NCI-H2227 (cell line): ENCODE data around the gene CEP72.

ENCODE experiments used
- DNase-seq: peaks from one replicate; lab custom pipeline; 2025; ENCODE audit not compliant: unreplicated experiment; lab: John Stamatoyannopoulos, UW

The CEP72 gene

GRCh38 chr5:636951-637350 is 24.8 kb downstream of the CEP72 start:
- no peak for DNase-seq

- DNase-seq = no peak
These were observed 25.7 kb downstream of the CEP72 start for GRCh38 chr5:637581-638450.

DNA sequence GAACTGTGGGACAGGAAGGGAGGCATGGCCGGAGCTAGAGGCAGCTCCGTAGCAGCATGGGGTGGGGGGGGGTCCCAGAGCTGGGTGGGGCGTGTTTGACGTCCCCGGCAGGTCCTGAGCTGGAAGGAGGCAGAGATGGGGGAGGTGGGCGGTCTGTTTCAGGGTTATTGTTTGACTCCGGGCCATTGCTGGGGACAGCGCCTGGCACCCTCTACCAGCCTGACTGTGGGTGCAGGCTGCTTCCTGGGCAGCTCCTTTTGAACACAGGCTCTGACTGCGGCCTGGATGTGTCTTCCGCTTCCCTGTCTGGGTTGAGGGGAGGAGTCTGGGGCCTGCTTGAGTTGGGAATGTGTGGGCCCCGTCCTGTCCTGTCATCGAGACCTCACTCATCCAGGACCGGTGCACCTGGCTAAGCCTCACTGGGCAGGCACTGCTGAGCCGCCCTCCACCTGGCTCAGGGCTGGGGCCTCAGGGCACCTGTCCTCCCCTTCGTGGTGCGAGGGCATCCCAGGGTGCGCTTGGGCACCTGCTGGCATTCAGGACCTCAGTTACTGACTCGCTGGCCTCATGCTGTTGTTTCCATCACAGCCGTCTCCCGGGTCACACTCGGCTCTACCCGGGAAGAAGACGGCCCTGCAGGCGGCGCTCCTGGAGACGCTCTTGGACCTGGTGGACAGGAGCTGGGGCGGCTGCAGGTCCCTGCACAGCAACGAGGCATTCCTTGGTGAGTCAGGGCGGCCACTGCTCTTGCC is 26.5 kb downstream of the CEP72 start:
- no peak for DNase-seq

DNA sequence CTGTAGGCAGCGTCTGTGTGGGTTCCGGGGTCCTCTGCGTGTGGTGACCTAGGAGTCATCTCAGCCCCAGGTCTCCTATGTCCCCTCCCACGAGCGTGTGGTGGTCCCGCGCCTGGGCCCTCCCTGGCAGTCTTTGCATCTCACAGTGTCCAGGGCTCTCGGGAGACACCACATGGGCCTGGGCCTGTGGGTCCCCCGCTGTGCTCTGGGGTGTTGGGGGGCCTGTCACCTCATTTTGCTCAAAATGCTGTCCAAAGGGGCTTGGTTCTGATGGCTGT is 27.1 kb downstream of the CEP72 start:
- DNase-seq = no peak

DNA sequence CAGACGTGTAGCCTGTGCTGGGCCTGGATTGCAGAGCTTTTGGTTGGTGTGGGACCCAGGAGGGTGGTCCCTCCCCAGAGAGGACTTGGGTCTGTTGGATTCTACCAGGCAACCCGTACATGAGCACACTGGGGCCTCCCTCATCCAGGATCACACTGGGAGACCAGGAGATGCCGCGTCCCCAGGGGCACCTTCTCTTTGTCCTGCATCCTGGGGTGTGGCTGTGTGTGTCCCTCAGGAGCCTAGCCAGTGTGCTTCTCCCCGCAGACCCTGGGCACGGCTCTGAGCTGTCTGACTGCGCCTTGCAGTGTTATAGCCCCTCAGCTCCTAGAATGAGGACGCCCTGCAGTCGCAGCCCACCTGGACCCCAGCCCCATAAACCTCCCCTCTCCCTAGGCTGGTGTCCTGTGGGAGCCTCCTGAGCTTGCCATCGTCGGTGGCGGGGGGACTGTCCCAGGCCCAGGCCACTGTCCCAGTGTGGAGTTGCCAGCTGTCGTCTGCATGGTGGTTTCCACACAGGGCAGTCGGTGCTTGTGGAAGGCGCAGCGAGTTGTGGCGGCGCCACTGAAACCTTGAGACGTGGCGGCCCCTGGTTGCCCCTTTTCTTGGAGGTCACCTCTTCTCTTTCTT is 27.6 kb downstream of the CEP72 start:
- no peak for DNase-seq

GRCh38 chr5:640461-641330 is 28.6 kb downstream of the CEP72 start:
- no peak for DNase-seq

DNA sequence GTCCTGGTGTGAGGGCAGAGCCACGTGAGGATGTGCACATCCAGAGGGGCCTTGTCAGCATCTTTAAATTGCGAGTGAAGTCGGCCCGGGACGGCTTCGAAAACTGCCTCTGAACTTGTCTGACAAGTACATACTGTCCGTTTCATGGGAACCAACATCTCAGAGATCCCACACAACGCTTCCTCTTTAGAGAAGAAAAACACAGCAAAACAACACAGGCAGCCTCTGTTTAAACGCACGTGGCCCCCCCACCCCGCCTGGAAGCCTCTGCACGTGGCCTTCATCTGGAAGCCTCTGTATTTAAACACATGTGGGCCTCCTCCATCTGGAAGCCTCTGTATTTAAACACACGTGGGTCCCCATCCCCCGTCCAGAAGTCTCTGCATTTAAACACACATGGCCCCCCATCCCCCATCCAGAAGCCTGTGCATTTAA is 29.2 kb downstream of the CEP72 start:
- DNase-seq = no peak

DNA sequence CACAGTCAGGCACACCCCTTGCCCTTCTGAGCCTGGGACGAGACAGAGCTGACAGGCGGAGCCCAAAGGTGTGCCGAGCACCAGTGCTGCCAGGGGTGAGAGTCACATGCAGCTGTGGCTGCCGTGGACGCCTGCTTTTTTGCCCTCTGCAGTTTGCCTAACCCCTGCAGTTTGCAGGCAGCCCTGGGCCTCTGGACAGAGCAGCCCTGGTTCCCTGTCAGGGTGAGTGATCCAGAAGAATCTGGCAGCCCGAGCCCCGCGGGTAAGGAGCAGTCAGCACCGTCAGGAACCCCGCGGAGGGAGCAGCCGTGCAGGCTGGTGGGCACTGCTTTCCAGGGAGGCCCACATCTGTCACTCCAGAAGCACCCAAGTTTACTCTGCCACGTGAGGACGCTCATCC is 30.3 kb downstream of the CEP72 start:
- no peak for DNase-seq

DNA sequence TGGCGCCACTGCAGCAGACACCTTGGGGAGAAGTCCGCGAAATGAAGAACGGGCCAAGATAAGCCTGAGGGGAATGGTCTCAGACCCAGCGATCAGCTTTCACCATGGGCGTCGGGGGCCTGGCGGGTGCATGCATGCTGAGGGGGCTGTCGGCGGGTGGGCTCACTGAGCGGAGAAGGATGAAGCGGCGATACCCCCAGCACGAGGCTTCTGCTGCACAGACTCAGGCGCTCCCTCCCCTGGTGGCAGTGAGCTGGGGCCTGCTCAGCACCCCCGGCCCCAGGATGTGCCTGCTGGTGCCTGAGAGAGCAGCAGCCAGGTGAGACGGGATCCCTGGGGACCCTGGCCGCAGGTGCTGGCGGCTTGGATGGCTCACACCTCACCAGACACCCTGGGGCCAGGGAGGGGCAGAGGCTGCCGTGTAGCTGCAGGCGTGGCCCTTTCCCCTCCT is 31.2 kb downstream of the CEP72 start:
- no peak for DNase-seq

- DNase-seq = no peak
These were observed 31.7 kb downstream of the CEP72 start for GRCh38 chr5:643811-644271.

DNA sequence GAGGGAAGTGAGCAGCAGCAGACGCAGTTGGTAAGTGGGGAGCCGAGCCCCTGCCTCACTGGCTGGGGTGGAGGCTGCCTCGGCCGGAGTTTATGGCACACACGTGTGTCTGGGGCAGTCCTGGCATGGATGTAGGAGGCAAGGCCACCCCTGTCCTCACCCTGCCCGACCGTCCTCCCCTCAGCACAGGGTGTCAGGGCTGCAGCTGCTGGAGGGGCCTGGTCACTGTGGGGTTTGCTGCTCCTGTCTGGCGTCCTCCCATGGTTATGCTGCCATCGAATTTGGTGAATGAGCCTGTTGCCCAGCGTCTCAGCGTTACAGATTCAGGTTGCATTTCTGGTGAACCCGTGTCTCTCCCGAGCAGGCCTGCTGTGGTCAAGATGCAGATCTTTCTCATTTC is 32.4 kb downstream of the CEP72 start:
- DNase-seq = no peak

DNA sequence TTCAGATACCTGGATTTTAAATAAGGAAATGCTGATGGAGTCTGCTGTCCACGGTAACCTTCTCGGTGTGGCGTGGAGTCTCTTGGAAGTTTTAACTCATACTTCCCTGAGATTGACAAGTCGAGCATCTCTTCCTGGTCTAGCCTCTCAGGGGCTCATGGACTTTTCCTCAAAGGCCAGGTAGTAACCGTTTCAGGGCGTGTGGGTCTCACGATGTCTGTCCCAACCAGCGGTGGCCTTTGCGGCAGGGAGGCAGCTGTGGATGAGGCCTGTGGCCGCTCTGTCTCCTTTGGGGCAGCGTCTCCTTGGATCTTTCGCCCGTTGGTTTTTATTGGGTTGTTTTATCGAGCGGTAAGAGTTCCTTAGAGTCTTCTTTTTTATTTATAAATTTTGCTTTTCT is 32.8 kb downstream of the CEP72 start:
- DNase-seq = no peak

GRCh38 chr5:645421-645820 is 33.3 kb downstream of the CEP72 start:
- no peak for DNase-seq

GRCh38 chr5:646396-647201 is 34.5 kb downstream of the CEP72 start:
- DNase-seq = no peak

- DNase-seq = no peak
These were observed 35.2 kb downstream of the CEP72 start for GRCh38 chr5:647311-647710.

- no peak for DNase-seq
These were observed 35.6 kb downstream of the CEP72 start for GRCh38 chr5:647727-648126.

DNA sequence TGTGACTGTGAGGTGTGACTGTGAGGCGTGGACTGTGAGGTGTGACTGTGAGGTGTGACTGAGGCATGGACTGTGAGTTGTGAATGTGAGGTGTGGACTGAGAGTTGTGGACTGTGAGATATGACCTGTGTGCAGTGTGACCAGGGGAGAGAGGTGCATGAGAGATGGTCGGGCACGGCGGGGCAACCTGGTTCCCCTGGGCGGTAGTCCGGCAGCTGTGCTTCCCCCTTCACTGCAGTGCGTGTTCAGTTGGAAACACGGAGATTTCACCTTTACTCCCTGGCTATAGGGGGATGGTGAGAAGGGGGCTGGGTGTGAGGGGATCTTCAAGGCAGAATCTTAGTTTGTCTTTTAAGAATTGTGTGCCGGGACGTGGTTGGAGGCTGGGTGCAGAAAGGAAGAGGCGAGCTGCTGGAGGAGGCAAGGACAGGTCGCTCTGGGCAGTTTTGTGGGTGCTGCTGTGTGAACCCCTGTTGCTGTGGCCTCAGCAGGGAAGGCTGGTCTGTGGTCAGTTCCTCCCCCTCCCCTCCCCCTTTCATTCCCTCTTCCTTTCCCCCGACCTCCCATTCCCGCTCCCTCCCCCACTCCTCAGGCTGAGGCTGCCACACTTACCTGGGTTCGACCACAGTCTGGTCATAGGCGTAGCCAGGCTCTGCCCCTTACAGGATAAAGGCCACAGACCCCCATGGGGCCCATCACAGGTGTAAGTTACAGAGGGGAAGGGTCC is 39.3 kb downstream of the CEP72 start:
- no peak for DNase-seq

DNA sequence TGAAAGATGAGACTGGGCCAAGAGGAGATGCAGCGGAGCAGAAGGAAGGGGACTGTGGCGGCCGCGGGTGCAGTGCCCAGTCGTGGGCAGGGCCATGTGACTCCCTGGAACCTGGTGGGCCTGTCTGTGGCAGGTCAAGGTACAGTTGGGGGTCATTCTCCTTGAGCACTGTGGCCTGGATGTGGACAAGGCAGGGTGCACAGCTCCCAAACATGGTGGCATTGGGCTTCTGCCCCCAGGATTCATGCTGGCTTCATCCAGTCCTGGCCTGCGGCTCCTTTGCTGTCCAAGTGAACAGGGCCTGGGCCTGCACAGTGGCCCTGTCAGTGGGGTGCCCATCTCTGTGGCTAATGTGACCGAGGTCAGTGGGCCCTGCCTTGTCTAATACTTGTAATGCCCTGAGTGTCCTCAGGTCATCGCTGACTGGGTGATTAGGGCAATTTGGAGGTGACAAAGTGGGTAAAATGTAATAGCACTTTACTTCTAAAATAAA is 39.9 kb downstream of the CEP72 start:
- DNase-seq = no peak

GRCh38 chr5:652773-653350 is 40.7 kb downstream of the CEP72 start:
- no peak for DNase-seq
